Caco-2 (cell line): ENCODE results near the gene C20orf202. TPM values are rescaled to one million over a fixed set of nuclear protein-coding genes. Genes with fewer than 3 reads are reported as not detected.
A peak's percentile ranks its signal among the peaks of the same experiment; 100 is the strongest.

Experiments
- BruUV-seq: library from RNA; stranded (reverse); fragments of 400-500 nt; replicated peaks from 2 replicates; lab custom pipeline; 2021; lab: Mats Ljungman, UMichigan
- CTCF ChIA-PET: fragments of 300-600 bp; sonication (Branson Sonifier 250); formaldehyde crosslinking; loops from one replicate; lab custom pipeline; 2022; ENCODE audit warnings: antibody characterized with exemption; lab: Charles Lee
- POLR2A ChIA-PET: fragments of 300-600 bp; sonication (Branson Sonifier 250); formaldehyde crosslinking; loops from one replicate; lab custom pipeline; 2022; ENCODE audit warnings: antibody characterized with exemption; lab: Charles Lee
- DNase-seq, 2 experiments: peaks; one replicate each; pipeline versions ENCODE4 v3.0.0 to v3.0.0-alpha.2; 2020 to 2022
- H3K27me3 ChIP-seq: replicated peaks from 2 replicates; pipeline ENCODE4 v1.6.0; 2011; ENCODE audit warnings: low read length; ENCODE audit not compliant: control insufficient read depth, insufficient read depth
- H3K36me3 ChIP-seq: 2 replicates; pipeline ENCODE4 v1.5.1; 2011; ENCODE audit warnings: low read length; ENCODE audit not compliant: control insufficient read depth, insufficient read depth
- H3K4me1 ChIP-seq: fragments of 250-450 bp; sonication (Bioruptor Pico); 2 replicates; pipeline ENCODE4 v1.5.1; 2020; ENCODE audit warnings: mild to moderate bottlenecking
- H3K4me3 ChIP-seq: 2 replicates; pipeline ENCODE4 v1.5.1; 2011; ENCODE audit warnings: low read depth, mild to moderate bottlenecking, control low read depth, low read length
- H3K9me3 ChIP-seq: fragments of 250-450 bp; sonication (Bioruptor Pico); 2 replicates; pipeline ENCODE4 v1.5.1; 2020; ENCODE audit warnings: mild to moderate bottlenecking, moderate library complexity
- H3K27ac Mint-ChIP-seq: one replicate; pipeline ENCODE4 v1.8.0; 2022; ENCODE audit warnings: mixed read lengths; ENCODE audit not compliant: unreplicated experiment
- H3K27me3 Mint-ChIP-seq: one replicate; pipeline ENCODE4 v1.8.0; 2022; ENCODE audit warnings: mixed read lengths; ENCODE audit not compliant: insufficient read depth, unreplicated experiment
- H3K36me3 Mint-ChIP-seq: one replicate; pipeline ENCODE4 v1.8.0; 2022; ENCODE audit warnings: mild to moderate bottlenecking, mixed read lengths; ENCODE audit not compliant: insufficient read depth, unreplicated experiment
- H3K4me1 Mint-ChIP-seq: one replicate; pipeline ENCODE4 v1.8.0; 2022; ENCODE audit warnings: low read depth, mixed read lengths; ENCODE audit not compliant: unreplicated experiment
- H3K4me3 Mint-ChIP-seq: one replicate; pipeline ENCODE4 v1.8.0; 2022; ENCODE audit warnings: mild to moderate bottlenecking, moderate library complexity, mixed read lengths; ENCODE audit not compliant: unreplicated experiment
- H3K9me3 Mint-ChIP-seq: one replicate; pipeline ENCODE4 v1.8.0; 2022; ENCODE audit warnings: mixed read lengths; ENCODE audit not compliant: unreplicated experiment
- intact Hi-C: fragments of 100-400 bp; cut with micrococcal nuclease; formaldehyde crosslinking; loops from one replicate; pipeline ENCODE4 v1.10.0; 2022; ENCODE audit not compliant: unreplicated experiment
- total RNA-seq: library from RNA; stranded (reverse); gene quantifications from 2 replicates; pipeline ENCODE4 v1.2.3, GENCODE V29; 2022
- TF ChIP-seq, protein P1 (sequence below), 2 experiments: fragments of 200-600 bp in 1 of 2; IDR thresholded peaks; 1 replicate in 1 of 2; 2 replicates in 1 of 2; pipeline versions ENCODE4 v1.5.1 to v1.8.0; 2011 to 2022; ENCODE audit warnings: antibody characterized with exemption in 1 of 2, control low read depth in 1 of 2, inconsistent platforms in 1 of 2, low read depth in 1 of 2, low read length in 1 of 2, mild to moderate bottlenecking in 1 of 2, moderate library complexity in 1 of 2; ENCODE audit not compliant: insufficient read depth in 1 of 2, severe bottlenecking in 1 of 2, unreplicated experiment in 1 of 2

C20orf202 gene
- total RNA-seq, 1 experiment from 2014 or later, result not detected

DNA sequence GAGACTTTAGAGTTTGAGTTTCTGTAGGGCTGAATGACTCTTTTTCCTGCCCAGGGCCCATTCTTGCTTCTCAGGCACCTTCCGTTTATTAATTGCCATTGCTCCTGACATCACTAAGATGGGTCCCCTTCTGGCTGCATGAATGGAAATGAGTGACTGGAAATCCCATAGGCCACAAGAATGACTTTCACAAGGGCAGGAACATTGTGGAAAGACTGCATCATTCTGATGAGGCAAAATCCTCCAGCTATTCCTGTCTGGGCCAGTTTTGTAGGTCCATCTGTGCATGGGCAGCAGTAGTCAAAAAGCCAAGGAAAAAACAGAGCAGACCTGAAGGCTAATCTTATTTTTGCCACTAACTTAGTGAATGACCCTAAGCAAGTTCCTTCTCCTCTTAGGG lies 37.7 kb upstream of the C20orf202 start:
- DNase-seq, result no peak
- peaks cover 72% of the 10 kb centered on the region for H3K36me3 Mint-ChIP-seq
- ChIA-PET CTCF (no interaction called here), POLR2A (no interaction called here)
- no peaks in the 10 kb centered on the region for H3K9me3 Mint-ChIP-seq
- H3K27ac Mint-ChIP-seq, result no peak overlapping the region
- intact Hi-C loops, result no loop called here
- Histone ChIP-seq H3K4me1 (no peaks in the 10 kb centered on the region), H3K4me3 (no peak overlapping the region), H3K27me3 (no peaks in the 10 kb centered on the region), H3K36me3 (peaks cover 4% of the 10 kb centered on the region), H3K9me3 (no peaks in the 10 kb centered on the region)
- H3K4me1 Mint-ChIP-seq, result no peaks in the 10 kb centered on the region
- TF ChIP-seq, protein P1, sequence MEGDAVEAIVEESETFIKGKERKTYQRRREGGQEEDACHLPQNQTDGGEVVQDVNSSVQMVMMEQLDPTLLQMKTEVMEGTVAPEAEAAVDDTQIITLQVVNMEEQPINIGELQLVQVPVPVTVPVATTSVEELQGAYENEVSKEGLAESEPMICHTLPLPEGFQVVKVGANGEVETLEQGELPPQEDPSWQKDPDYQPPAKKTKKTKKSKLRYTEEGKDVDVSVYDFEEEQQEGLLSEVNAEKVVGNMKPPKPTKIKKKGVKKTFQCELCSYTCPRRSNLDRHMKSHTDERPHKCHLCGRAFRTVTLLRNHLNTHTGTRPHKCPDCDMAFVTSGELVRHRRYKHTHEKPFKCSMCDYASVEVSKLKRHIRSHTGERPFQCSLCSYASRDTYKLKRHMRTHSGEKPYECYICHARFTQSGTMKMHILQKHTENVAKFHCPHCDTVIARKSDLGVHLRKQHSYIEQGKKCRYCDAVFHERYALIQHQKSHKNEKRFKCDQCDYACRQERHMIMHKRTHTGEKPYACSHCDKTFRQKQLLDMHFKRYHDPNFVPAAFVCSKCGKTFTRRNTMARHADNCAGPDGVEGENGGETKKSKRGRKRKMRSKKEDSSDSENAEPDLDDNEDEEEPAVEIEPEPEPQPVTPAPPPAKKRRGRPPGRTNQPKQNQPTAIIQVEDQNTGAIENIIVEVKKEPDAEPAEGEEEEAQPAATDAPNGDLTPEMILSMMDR (IDR thresholded peaks at IDR 0.05; ENCODE audit: insufficient read depth in 1 of 2, low read depth in 1 of 2, low read length in 1 of 2, severe bottlenecking in 1 of 2, unreplicated experiment in 1 of 2), result no peak
- no peaks in the 10 kb centered on the region for H3K27me3 Mint-ChIP-seq
- BruUV-seq, result no TSS peak
- no peak overlapping the region for H3K4me3 Mint-ChIP-seq

DNA sequence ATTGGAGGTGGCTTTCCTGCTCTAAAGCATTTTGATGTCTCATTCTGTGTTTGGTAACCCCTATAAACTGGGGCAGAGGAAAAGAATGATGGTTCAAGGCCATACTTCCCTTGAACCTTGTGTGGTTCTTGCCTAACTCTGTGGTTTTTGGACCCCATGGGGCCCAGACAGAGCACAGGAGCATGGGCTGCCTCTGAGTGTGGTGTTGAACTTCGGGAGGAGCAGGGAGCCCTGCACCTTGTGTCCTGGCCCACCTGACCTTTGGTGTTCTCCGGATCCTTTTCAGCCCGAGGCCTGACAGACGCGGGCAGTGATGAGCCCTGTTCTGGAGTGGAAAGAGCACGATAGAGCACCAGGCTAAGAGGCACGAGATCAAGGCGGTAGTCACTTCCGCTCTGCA lies 37.3 kb upstream of the C20orf202 start:
- ChIA-PET CTCF (no interaction called here), POLR2A (no interaction called here)
- BruUV-seq, result no TSS peak
- TF ChIP-seq, protein P1 (IDR thresholded peaks at IDR 0.05; ENCODE audit: insufficient read depth in 1 of 2, low read depth in 1 of 2, low read length in 1 of 2, severe bottlenecking in 1 of 2, unreplicated experiment in 1 of 2), result no peak
- Mint-ChIP-seq H3K27ac (no peak overlapping the region), H3K36me3 (peaks cover 69% of the 10 kb centered on the region), H3K4me1 (no peaks in the 10 kb centered on the region), H3K27me3 (no peaks in the 10 kb centered on the region), H3K9me3 (no peaks in the 10 kb centered on the region), H3K4me3 (no peak overlapping the region)
- Histone ChIP-seq H3K4me3 (no peak overlapping the region), H3K36me3 (peaks cover 4% of the 10 kb centered on the region), H3K9me3 (no peaks in the 10 kb centered on the region), H3K4me1 (no peaks in the 10 kb centered on the region), H3K27me3 (no peaks in the 10 kb centered on the region)
- no peak for DNase-seq
- intact Hi-C loops, result no loop called here

DNA sequence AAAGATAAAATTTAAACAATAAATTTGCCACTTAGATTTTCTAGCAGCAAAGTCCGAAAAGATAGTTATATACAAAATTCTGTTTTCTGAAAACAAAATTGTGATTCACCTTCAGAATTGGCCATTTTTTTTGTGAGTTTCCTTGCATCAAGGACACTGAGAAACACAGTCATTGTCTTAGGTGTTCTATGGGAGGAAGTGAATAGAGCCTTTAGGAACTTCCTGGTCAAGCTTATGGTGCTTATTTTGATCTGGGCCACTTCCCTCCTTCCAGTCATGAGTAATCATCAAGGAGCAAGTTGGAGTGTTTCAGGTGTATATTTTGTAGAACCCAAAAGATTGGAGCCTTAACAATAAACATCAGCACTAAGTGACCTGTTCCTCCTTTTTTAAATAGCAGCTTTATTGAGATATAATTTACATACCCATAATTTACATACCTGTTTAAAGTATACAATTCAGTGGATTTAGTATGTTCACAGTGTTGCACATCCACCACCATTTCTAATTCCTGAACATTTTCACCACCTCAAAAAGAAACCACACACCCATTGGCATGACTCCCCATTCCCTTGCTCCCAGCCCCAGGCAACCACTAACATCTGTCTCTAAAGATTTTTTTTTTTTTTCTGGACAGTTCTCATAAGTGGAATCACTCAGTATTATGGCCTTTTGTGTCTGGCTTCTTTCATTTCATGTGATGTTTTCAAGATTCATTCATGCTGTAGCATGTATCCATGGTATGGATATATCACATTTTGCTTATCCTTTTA lies 36.1 kb upstream of the C20orf202 start:
- no peaks in the 10 kb centered on the region for H3K4me1 Mint-ChIP-seq
- no peaks in the 10 kb centered on the region for H3K27me3 Mint-ChIP-seq
- H3K4me3 Mint-ChIP-seq, result no peak overlapping the region
- no peak overlapping the region for H3K27ac Mint-ChIP-seq
- H3K36me3 Mint-ChIP-seq, result peaks cover 60% of the 10 kb centered on the region
- Histone ChIP-seq H3K36me3 (peaks cover 4% of the 10 kb centered on the region), H3K4me3 (no peak overlapping the region), H3K9me3 (no peaks in the 10 kb centered on the region), H3K4me1 (no peaks in the 10 kb centered on the region), H3K27me3 (no peaks in the 10 kb centered on the region)
- no peaks in the 10 kb centered on the region for H3K9me3 Mint-ChIP-seq
- CTCF ChIA-PET, result no interaction called here
- TSS peak; percentile 23 for BruUV-seq
- TF ChIP-seq, protein P1 (IDR thresholded peaks at IDR 0.05; ENCODE audit: insufficient read depth in 1 of 2, low read depth in 1 of 2, low read length in 1 of 2, severe bottlenecking in 1 of 2, unreplicated experiment in 1 of 2), result no peak
- no peak for DNase-seq
- POLR2A ChIA-PET, result no interaction called here
- intact Hi-C loops, result no loop called here
